ENCODE measurements around the gene SWI5.

- TF ChIP-seq CTCF (IDR thresholded peaks at IDR 0.05): no peak
- TF ChIP-seq POLR2AphosphoS5 (IDR thresholded peaks at IDR 0.05): no peak
- no peak for TF ChIP-seq POLR2A (IDR thresholded peaks at IDR 0.05)
Measured at GRCh38 chr9:128297221-128297773, 21.2 kb downstream of the SWI5 start.
